Panc1 (cell line): ENCODE data around the gene ZNF146.

Experiments used
- POLR2AphosphoS5 ChIP-seq: IDR thresholded peaks from 2 replicates; pipeline ENCODE4 v1.6.1; 2012; ENCODE audit warnings: mild to moderate bottlenecking, low read depth, low read length, moderate library complexity
- TF ChIP-seq, protein P1 (sequence below), 2 experiments: IDR thresholded peaks; 2 replicates each; pipeline ENCODE4 v1.6.1; 2011 to 2012; ENCODE audit warnings: low read depth in 2 of 2, control low read depth in 1 of 2, low read length in 1 of 2, mild to moderate bottlenecking in 1 of 2, moderate library complexity in 1 of 2; ENCODE audit not compliant: insufficient read depth in 1 of 2
- TF ChIP-seq, protein P2 (sequence below): fragments of 450-650 bp; IDR thresholded peaks from 2 replicates; pipeline ENCODE4 v1.5.1; 2017; ENCODE audit warnings: mild to moderate bottlenecking

DNA sequence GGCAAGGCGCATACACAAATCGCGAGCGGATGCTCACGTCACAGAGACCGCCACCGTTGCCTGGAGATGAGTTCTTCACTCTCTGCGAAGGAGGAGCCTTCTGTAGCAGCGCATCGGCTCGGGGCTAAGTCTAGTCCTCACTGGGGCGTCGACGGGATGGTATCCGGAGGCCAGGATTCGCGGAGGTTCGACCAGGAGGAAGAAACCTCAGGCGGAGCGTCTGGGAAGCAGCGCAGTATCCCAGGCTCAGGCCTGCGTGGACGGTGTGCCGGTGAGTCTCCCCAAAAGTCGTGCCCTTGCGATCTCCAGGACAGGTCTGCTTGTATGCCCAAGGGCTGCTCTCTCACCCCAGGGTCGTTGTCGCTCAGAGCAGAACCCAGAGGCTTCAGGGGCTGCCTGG, 40.4 kb downstream of the ZNF146 start:
- TF ChIP-seq, protein P1, sequence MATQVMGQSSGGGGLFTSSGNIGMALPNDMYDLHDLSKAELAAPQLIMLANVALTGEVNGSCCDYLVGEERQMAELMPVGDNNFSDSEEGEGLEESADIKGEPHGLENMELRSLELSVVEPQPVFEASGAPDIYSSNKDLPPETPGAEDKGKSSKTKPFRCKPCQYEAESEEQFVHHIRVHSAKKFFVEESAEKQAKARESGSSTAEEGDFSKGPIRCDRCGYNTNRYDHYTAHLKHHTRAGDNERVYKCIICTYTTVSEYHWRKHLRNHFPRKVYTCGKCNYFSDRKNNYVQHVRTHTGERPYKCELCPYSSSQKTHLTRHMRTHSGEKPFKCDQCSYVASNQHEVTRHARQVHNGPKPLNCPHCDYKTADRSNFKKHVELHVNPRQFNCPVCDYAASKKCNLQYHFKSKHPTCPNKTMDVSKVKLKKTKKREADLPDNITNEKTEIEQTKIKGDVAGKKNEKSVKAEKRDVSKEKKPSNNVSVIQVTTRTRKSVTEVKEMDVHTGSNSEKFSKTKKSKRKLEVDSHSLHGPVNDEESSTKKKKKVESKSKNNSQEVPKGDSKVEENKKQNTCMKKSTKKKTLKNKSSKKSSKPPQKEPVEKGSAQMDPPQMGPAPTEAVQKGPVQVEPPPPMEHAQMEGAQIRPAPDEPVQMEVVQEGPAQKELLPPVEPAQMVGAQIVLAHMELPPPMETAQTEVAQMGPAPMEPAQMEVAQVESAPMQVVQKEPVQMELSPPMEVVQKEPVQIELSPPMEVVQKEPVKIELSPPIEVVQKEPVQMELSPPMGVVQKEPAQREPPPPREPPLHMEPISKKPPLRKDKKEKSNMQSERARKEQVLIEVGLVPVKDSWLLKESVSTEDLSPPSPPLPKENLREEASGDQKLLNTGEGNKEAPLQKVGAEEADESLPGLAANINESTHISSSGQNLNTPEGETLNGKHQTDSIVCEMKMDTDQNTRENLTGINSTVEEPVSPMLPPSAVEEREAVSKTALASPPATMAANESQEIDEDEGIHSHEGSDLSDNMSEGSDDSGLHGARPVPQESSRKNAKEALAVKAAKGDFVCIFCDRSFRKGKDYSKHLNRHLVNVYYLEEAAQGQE (IDR thresholded peaks at IDR 0.05; ENCODE audit: insufficient read depth in 1 of 2, low read depth in 2 of 2, low read length in 1 of 2), result no peak
- TF ChIP-seq, protein P2, sequence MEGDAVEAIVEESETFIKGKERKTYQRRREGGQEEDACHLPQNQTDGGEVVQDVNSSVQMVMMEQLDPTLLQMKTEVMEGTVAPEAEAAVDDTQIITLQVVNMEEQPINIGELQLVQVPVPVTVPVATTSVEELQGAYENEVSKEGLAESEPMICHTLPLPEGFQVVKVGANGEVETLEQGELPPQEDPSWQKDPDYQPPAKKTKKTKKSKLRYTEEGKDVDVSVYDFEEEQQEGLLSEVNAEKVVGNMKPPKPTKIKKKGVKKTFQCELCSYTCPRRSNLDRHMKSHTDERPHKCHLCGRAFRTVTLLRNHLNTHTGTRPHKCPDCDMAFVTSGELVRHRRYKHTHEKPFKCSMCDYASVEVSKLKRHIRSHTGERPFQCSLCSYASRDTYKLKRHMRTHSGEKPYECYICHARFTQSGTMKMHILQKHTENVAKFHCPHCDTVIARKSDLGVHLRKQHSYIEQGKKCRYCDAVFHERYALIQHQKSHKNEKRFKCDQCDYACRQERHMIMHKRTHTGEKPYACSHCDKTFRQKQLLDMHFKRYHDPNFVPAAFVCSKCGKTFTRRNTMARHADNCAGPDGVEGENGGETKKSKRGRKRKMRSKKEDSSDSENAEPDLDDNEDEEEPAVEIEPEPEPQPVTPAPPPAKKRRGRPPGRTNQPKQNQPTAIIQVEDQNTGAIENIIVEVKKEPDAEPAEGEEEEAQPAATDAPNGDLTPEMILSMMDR, result no peak
- TF ChIP-seq POLR2AphosphoS5, result no peak
